ENCODE results near the gene ARFGAP3.
"Not testable (repeated sequence)": the region's sequence is repeated elsewhere in the genome, so short reads cannot be mapped to it uniquely, and the experiment has no call there.

Gene ARFGAP3

GRCh38 chr22:42763965-42764480, 93.0 kb downstream of the ARFGAP3 start:
- no peak for DNase-seq

GRCh38 chr22:42760806-42761565, 96.1 kb downstream of the ARFGAP3 start:
- no peak for DNase-seq

- DNase-seq, result no peak
Measured at GRCh38 chr22:42758931-42759629, 98.0 kb downstream of the ARFGAP3 start.

DNA sequence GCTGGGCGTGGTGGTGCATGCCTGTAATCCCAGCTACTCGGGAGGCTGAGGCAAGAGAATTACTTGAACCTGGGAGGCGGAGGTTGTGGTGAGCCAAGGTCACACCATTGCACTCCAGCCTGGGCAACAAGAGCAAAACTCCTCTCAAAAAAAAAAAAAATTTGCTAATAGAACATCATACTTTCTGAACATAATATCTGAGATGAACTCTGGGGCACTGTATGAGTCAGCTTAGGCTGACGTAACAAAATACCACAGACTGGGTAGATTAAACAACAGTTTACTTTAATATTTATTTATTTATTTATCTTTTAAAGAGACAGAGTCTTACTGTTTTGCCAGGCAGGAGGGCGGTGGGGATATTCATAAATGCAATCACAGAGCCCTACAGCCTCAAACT, 101.5 kb downstream of the ARFGAP3 start:
- DNase-seq, result not testable (repeated sequence)

- DNase-seq, result not testable (repeated sequence)
Measured at GRCh38 chr22:42755121-42755520, 102.0 kb downstream of the ARFGAP3 start.

DNA sequence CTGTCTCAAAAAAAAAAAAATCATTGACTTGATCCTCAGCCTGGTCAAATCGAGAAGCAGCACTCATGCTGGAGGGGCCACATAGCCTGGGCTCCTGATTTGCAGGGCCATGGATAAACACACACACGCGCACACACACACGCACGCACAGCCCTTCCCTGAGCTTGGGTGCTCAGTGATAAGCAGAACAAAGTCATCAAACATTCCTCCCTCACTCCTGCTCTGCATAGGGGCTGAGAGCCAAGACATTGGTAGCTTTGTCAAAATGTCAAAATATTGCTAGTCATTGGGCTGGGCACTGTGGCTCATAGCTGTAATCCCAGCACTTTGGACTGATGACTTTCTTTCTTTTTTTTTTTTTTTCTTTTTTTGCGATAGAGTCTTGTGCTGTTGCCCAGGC, 102.4 kb downstream of the ARFGAP3 start:
- DNase-seq, result no peak

DNA sequence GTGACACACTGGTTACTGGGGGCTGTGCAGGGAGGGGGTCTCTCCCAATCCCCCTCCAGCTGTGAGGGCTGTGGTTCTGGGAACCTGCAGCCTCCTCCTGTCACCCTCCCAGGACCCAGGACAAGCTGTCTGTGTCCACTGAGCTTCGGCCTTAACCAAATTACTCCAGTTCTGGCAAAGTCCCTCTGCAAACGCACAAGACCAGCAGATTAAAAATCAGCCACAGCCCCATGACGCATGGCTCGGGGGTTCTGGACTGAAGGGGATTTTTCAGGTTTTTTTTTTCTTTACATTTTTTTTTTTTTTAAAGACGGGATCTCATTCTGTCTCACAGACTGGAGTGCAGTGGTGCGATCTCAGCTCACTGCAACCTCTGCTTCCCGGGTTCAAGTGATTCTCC, 104.2 kb downstream of the ARFGAP3 start:
- no peak for DNase-seq

GRCh38 chr22:42752230-42752746, 104.8 kb downstream of the ARFGAP3 start:
- no peak for DNase-seq

GRCh38 chr22:42750421-42750820, 106.7 kb downstream of the ARFGAP3 start:
- DNase-seq, result not testable (repeated sequence)

DNA sequence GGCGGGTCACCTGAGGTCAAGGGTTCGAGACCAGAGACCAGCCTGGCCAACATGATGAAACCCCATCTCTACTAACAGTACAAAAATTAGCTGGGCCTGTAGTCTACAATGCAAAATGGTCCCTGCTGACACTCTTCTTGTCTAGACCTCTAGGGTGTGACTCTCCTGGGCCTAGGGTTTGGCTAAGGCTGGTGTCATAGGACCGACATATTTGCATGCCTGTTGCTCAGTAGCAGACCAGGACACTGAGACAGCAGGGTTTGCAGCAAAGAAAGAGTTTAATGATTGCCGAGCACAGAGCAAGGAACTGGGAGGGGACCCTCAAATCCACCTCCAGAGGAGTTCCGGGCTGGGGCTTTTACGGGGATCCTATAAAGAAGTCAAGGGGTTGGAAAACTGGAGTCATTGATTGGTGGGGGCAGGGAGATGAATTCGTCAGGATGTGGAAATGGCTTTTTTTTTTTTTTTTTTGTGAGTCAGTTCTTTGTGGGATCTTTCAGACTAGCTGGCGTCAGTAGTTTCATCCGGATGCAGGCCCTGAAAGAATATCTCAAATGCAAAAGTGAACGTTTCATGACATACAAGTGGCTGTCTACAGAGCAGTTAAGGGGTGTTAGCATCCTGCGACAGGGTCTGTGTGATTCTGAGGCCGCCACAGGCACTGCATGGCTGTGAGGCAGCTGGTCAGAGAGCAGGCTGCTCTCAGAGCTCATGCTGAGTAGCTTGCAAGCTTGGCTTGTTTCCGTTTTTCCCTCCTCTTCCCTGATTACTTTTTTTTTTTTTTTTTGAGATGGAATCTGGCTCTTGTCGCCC, 109.2 kb downstream of the ARFGAP3 start:
- DNase-seq, result no peak

Measured in bone marrow (tissue), 2 donors.